ENCODE measurements around the gene OR2T6.
"Not testable (repeated sequence)": the region's sequence is repeated elsewhere in the genome, so short reads cannot be mapped to it uniquely, and the experiment has no call there.

DNA sequence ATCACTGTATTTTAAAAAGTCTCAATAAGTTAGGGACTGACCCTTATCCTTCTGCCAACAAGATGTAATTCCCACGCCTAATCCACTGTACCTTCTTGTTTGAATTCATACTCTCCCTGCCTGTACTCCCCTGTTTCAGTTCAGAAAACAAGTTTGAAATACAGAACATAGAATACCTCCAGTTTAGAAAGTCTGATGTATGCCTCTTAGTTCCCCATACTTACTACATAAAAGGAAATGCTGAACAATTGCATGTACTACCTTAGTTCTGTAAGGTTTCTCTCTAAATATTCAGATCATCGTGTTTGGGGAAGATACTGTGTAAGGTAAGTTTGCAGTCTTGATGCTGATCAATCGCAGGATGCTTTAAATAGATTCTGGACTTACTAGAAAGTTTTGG is 60.8 kb downstream of the OR2T6 start:
- TF ChIP-seq EZH2 (IDR thresholded peaks at IDR 0.05; ENCODE audit: low read length, unreplicated experiment); EZH2phosphoT487 (IDR thresholded peaks at IDR 0.05; ENCODE audit: borderline replicate concordance, low read length): not testable (repeated sequence)
- TF ChIP-seq, protein P1, sequence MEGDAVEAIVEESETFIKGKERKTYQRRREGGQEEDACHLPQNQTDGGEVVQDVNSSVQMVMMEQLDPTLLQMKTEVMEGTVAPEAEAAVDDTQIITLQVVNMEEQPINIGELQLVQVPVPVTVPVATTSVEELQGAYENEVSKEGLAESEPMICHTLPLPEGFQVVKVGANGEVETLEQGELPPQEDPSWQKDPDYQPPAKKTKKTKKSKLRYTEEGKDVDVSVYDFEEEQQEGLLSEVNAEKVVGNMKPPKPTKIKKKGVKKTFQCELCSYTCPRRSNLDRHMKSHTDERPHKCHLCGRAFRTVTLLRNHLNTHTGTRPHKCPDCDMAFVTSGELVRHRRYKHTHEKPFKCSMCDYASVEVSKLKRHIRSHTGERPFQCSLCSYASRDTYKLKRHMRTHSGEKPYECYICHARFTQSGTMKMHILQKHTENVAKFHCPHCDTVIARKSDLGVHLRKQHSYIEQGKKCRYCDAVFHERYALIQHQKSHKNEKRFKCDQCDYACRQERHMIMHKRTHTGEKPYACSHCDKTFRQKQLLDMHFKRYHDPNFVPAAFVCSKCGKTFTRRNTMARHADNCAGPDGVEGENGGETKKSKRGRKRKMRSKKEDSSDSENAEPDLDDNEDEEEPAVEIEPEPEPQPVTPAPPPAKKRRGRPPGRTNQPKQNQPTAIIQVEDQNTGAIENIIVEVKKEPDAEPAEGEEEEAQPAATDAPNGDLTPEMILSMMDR (conservative IDR thresholded peaks at IDR 0.05; ENCODE audit: low read depth, low read length), result not testable (repeated sequence)

Data from PC-3 (cell line).